HepG2 (cell line): ENCODE measurements around the gene TEX14. TPM values are rescaled to one million over a fixed set of nuclear protein-coding genes. Genes with fewer than 3 reads are reported as not detected.

Source experiments
- ATAC-seq: fragments of 200-7000 bp; cut with Tn5 transposase; 3 replicates; pipeline ENCODE4 v1.9.1; 2020; ENCODE audit warnings: mild to moderate bottlenecking, moderate library complexity
- BruUV-seq: library from RNA; stranded (reverse); fragments of 400-500 nt; replicated peaks from 2 replicates; lab custom pipeline; 2021; lab: Mats Ljungman, UMichigan
- CTCF ChIA-PET: fragments of 300-600 bp; formaldehyde crosslinking; extraction: SDS; loops from one replicate; lab custom pipeline; 2021; ENCODE audit warnings: low total read pairs, inconsistent platforms, low intra/inter-chr PET ratio; lab: Yijun Ruan, JAX
- POLR2A ChIA-PET: fragments of 350-600 bp; sonication (Branson Sonifier 250); formaldehyde crosslinking; loops from one replicate; lab custom pipeline; 2020; ENCODE audit warnings: antibody characterized with exemption, inconsistent platforms; lab: Yijun Ruan, JAX
- DNase-seq: peaks from one replicate; pipeline ENCODE4 v3.0.0-alpha.2; 2015; ENCODE audit warnings: low spot score
- FAIRE-seq: peaks from 3 replicates; lab custom pipeline; 2011; peaks lifted over from hg19 to GRCh38; lab: Jason Lieb, UNC
- H2AFZ ChIP-seq: one replicate; pipeline ENCODE4 v1.6.1; 2011; ENCODE audit warnings: low read length, inconsistent platforms
- H3K27ac ChIP-seq: fragments of 300-600 bp; 3 replicates; pipeline ENCODE4 v1.8.0; 2011; ENCODE audit warnings: mixed run types, mild to moderate bottlenecking, mixed read lengths, low read length, inconsistent platforms; ENCODE audit not compliant: insufficient read depth; ENCODE audit errors: extremely low read length
- H3K27me3 ChIP-seq, 2 experiments: fragments of 200-600 bp in 1 of 2; 2 replicates in 1 of 2; 3 replicates in 1 of 2; pipeline versions ENCODE4 v1.6.0 to v1.8.0; 2011; ENCODE audit warnings: low read length in 2 of 2, mild to moderate bottlenecking in 2 of 2, moderate library complexity in 2 of 2, inconsistent platforms in 1 of 2; ENCODE audit not compliant: insufficient read depth in 2 of 2, control insufficient read depth in 1 of 2
- H3K36me3 ChIP-seq, 2 experiments: fragments of 200-600 bp in 1 of 2; replicated peaks in 1 of 2; 2 replicates in 1 of 2; 3 replicates in 1 of 2; pipeline versions ENCODE4 v1.5.1 to v1.8.0; 2011; ENCODE audit warnings: low read length in 2 of 2, inconsistent platforms in 1 of 2; ENCODE audit not compliant: insufficient read depth in 2 of 2, control insufficient read depth in 1 of 2
- H3K4me1 ChIP-seq: 2 replicates; pipeline ENCODE4 v1.5.1; 2012; ENCODE audit warnings: low read length, inconsistent platforms; ENCODE audit not compliant: insufficient read depth
- H3K4me2 ChIP-seq: 2 replicates; pipeline ENCODE4 v1.6.0; 2011; ENCODE audit warnings: low read depth, low read length, inconsistent platforms
- H3K4me3 ChIP-seq, 3 experiments: fragments of 200-600 bp in 1 of 3; sonication (generic), shearing (Covaris generic) in 1 of 3; replicated peaks in 1 of 3; 2 replicates each; pipeline ENCODE4 v1.5.1; 2011 to 2016; ENCODE audit warnings: low read length in 3 of 3, inconsistent platforms in 2 of 3, low read depth in 2 of 3, mild to moderate bottlenecking in 2 of 3, control low read depth in 1 of 3, mixed read lengths in 1 of 3; ENCODE audit not compliant: insufficient read depth in 1 of 3
- H3K79me2 ChIP-seq: one replicate; pipeline ENCODE4 v1.6.1; 2011; ENCODE audit warnings: low read length, inconsistent platforms; ENCODE audit not compliant: insufficient read depth
- H3K9ac ChIP-seq: 2 replicates; pipeline ENCODE4 v1.6.0; 2011; ENCODE audit warnings: mild to moderate bottlenecking, low read depth, low read length, inconsistent platforms; ENCODE audit not compliant: insufficient read depth
- H3K9me3 ChIP-seq: 2 replicates; pipeline ENCODE4 v1.5.1; 2012; ENCODE audit warnings: mild to moderate bottlenecking, low read length
- H4K20me1 ChIP-seq: 2 replicates; pipeline ENCODE4 v1.6.0; 2011; ENCODE audit warnings: inconsistent platforms, mild to moderate bottlenecking, low read length, moderate library complexity; ENCODE audit not compliant: insufficient read depth
- AGO1 ChIP-seq: fragments of 200-400 bp; formaldehyde crosslinking; IDR thresholded peaks from 2 replicates; pipeline ENCODE4 v1.6.1; 2017; ENCODE audit warnings: mild to moderate bottlenecking, low read depth, low read length, moderate library complexity; ENCODE audit not compliant: poor library complexity, severe bottlenecking
- ATF7-NPFF ChIP-seq: sonication (generic); formaldehyde crosslinking; IDR thresholded peaks from 2 replicates; pipeline ENCODE4 v1.8.1; 2023; ENCODE audit warnings: mild to moderate bottlenecking, low read depth, missing genetic modification reagents, moderate library complexity
- NCOA5 ChIP-seq: sonication (generic); formaldehyde crosslinking; IDR thresholded peaks from 2 replicates; pipeline ENCODE4 v1.4.0; 2020; ENCODE audit warnings: missing genetic modification reagents
- NFKBIZ ChIP-seq: IDR thresholded peaks from 2 replicates; pipeline ENCODE4 v1.6.1; 2018; ENCODE audit warnings: missing genetic modification reagents, missing compliant biosample characterization
- PHF8 ChIP-seq: sonication (generic); formaldehyde crosslinking; IDR thresholded peaks from 2 replicates; pipeline ENCODE4 v1.5.0; 2020; ENCODE audit warnings: missing genetic modification reagents
- RCOR2 ChIP-seq: IDR thresholded peaks from 2 replicates; pipeline ENCODE4 v1.6.1; 2016; ENCODE audit warnings: missing biosample characterization, missing genetic modification reagents
- RXRB ChIP-seq: IDR thresholded peaks from 2 replicates; pipeline ENCODE4 v1.6.1; 2016; ENCODE audit warnings: borderline replicate concordance, missing genetic modification reagents, missing compliant biosample characterization
- SAP130 ChIP-seq: IDR thresholded peaks from 2 replicates; pipeline ENCODE4 v1.6.1; 2016; ENCODE audit warnings: low read depth
- SMAD1 ChIP-seq: sonication (generic); formaldehyde crosslinking; IDR thresholded peaks from 2 replicates; pipeline ENCODE4 v1.4.0; 2020; ENCODE audit warnings: missing genetic modification reagents, low read depth, mild to moderate bottlenecking, borderline replicate concordance
- YEATS2 ChIP-seq: sonication (generic); formaldehyde crosslinking; IDR thresholded peaks from 2 replicates; pipeline ENCODE4 v1.4.0; 2020; ENCODE audit warnings: missing genetic modification reagents, borderline replicate concordance
- ZBTB1 ChIP-seq: sonication (generic); formaldehyde crosslinking; IDR thresholded peaks from 2 replicates; pipeline ENCODE4 v1.4.0; 2020; ENCODE audit warnings: missing genetic modification reagents, borderline replicate concordance
- ZNF207 ChIP-seq: fragments of 450-650 bp; IDR thresholded peaks from 2 replicates; pipeline ENCODE4 v1.6.1; 2016; ENCODE audit warnings: antibody characterized with exemption, borderline replicate concordance
- ZNF280B ChIP-seq: sonication (generic); formaldehyde crosslinking; IDR thresholded peaks from 2 replicates; pipeline ENCODE4 v1.5.0; 2020; ENCODE audit warnings: missing genetic modification reagents, mild to moderate bottlenecking, borderline replicate concordance
- ZNF775 ChIP-seq: sonication (generic); formaldehyde crosslinking; IDR thresholded peaks from 2 replicates; pipeline ENCODE4 v1.4.0; 2020; ENCODE audit warnings: missing genetic modification reagents, mild to moderate bottlenecking, moderate library complexity, borderline replicate concordance
- ZNF777 ChIP-seq: sonication (generic); formaldehyde crosslinking; IDR thresholded peaks from 2 replicates; pipeline ENCODE4 v1.4.0; 2020; ENCODE audit warnings: missing genetic modification reagents
- WGBS: methylation state at CpG from one replicate; pipeline ENCODE4 v1.1.6; 2017; ENCODE audit warnings: low lambda C conversion rate; 5-methylcytosine and 5-hydroxymethylcytosine counted together
- in situ Hi-C: cut with HindIII; loops from 2 replicates; pipeline ENCODE4 v1.10.0; 2017; ENCODE audit warnings: low pct_unique_long_range_greater_than_20kb; ENCODE audit not compliant: extremely low pct_ligation_motif_present
- intact Hi-C: fragments of 100-400 bp; cut with micrococcal nuclease; formaldehyde crosslinking; loops from one replicate; pipeline ENCODE4 v1.10.0; 2022; ENCODE audit not compliant: unreplicated experiment
- polyA plus RNA-seq, 8 experiments: library from polyadenylated mRNA; depleted of rRNA in 3 of 8; stranded (reverse) in 7 of 8; unstranded in 1 of 8; fragments of >200 nt; fragmentation: Illumina TruSeq in 4 of 8; extraction: Trizol in 4 of 8; gene quantifications; 2 replicates each; pipeline versions ENCODE4 v1.2.1 to v1.2.3, GENCODE V29; 2011 to 2016; ENCODE audit warnings: low read depth in 4 of 8, missing spikeins in 1 of 8, mixed read lengths in 1 of 8; ENCODE audit not compliant: insufficient read depth in 1 of 8
- total RNA-seq, 5 experiments: library from RNA; depleted of rRNA; stranded (reverse); fragments of >200 nt; fragmentation: Illumina TruSeq; extraction: Trizol; gene quantifications; 2 replicates each; pipeline ENCODE4 v1.2.3, GENCODE V29; 2016; ENCODE audit warnings: low read depth in 1 of 5
- TF ChIP-seq, protein P1 (sequence below): IDR thresholded peaks from 2 replicates; pipeline ENCODE4 v1.6.1; 2016; ENCODE audit warnings: low read depth, control low read depth
- TF ChIP-seq, protein P2 (sequence below): sonication (generic); formaldehyde crosslinking; IDR thresholded peaks from 2 replicates; pipeline ENCODE4 v1.4.0; 2020; ENCODE audit warnings: mild to moderate bottlenecking, missing genetic modification reagents, borderline replicate concordance

The TEX14 gene
- total and polyA plus RNA-seq, 2 of the 13 experiments (the other 11 are each of a cell fraction or from before 2014, with no cell fraction given), result 0.04 to 0.07 TPM

DNA sequence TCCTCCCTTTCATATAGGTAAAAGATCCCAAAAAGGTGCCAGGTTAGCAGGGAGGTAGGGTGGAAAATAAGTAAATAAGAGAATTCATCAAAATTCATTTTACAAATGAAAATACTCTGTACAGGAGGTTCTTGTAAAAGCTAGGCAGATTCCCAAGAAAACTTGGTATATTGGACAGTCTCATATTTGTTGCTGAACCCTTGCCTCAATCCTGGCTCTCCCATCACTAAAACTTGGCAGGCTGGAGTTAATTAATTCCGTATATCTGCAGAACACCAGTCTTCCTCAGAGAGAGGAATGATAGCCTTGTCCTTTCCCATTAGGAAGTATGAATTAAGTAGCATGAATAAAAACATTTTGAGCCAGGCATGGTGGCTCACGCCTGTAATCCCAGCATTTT, 111.2 kb downstream of the TEX14 start:
- intact Hi-C loops, result no loop called here
- H3K4me1 ChIP-seq, result peaks cover 23% of the 10 kb centered on the region
- POLR2A ChIA-PET, result no interaction called here
- no peaks in the 10 kb centered on the region for H3K79me2 ChIP-seq
- H3K36me3 ChIP-seq, result no peaks in the 10 kb centered on the region
- DNase-seq (no peak), FAIRE-seq (no peak), ATAC-seq (no peak)
- H3K4me3 ChIP-seq, result no peak overlapping the region
- no peak overlapping the region for H3K27ac ChIP-seq
- no TSS peak for BruUV-seq
- CTCF ChIA-PET, result no interaction called here
- no peak overlapping the region for H3K4me2 ChIP-seq
- H4K20me1 ChIP-seq, result no peaks in the 10 kb centered on the region
- H3K9me3 ChIP-seq, result no peaks in the 10 kb centered on the region
- in situ Hi-C loops, result no loop called here
- TF ChIP-seq RCOR2 (CRISPR knock-in tag), result no peak
- TF ChIP-seq ZBTB1 (CRISPR knock-in tag), result no peak
- no peak for TF ChIP-seq NCOA5 (CRISPR knock-in tag)
- TF ChIP-seq SMAD1, result no peak
- no peak for TF ChIP-seq ZNF207
- no peak for TF ChIP-seq ATF7-NPFF
- TF ChIP-seq PHF8, result no peak
- TF ChIP-seq, protein P1, sequence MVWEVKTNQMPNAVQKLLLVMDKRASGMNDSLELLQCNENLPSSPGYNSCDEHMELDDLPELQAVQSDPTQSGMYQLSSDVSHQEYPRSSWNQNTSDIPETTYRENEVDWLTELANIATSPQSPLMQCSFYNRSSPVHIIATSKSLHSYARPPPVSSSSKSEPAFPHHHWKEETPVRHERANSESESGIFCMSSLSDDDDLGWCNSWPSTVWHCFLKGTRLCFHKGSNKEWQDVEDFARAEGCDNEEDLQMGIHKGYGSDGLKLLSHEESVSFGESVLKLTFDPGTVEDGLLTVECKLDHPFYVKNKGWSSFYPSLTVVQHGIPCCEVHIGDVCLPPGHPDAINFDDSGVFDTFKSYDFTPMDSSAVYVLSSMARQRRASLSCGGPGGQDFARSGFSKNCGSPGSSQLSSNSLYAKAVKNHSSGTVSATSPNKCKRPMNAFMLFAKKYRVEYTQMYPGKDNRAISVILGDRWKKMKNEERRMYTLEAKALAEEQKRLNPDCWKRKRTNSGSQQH (CRISPR knock-in tag), result no peak
- no peak for TF ChIP-seq RXRB
- TF ChIP-seq, protein P2, sequence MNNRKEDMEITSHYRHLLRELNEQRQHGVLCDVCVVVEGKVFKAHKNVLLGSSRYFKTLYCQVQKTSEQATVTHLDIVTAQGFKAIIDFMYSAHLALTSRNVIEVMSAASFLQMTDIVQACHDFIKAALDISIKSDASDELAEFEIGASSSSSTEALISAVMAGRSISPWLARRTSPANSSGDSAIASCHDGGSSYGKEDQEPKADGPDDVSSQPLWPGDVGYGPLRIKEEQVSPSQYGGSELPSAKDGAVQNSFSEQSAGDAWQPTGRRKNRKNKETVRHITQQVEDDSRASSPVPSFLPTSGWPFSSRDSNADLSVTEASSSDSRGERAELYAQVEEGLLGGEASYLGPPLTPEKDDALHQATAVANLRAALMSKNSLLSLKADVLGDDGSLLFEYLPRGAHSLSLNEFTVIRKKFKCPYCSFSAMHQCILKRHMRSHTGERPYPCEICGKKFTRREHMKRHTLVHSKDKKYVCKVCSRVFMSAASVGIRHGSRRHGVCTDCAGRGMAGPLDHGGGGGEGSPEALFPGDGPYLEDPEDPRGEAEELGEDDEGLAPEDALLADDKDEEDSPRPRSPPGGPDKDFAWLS, result no peak
- no peak for TF ChIP-seq ZNF280B (CRISPR knock-in tag)
- no peak for TF ChIP-seq YEATS2 (CRISPR knock-in tag)
- TF ChIP-seq ZNF775, result no peak
- TF ChIP-seq AGO1, result no peak
- no peak for TF ChIP-seq NFKBIZ (CRISPR knock-in tag)
- no peak for TF ChIP-seq ZNF777 (CRISPR knock-in tag)
- TF ChIP-seq SAP130 (CRISPR knock-in tag), result no peak
- TF ChIP-seq, all 625 proteins: peak for 0
- WGBS, result 44% methylated on average over 2 of the region's 2 CpGs
- Histone ChIP-seq H3K27me3 (peaks cover 0 to 2% of the 10 kb centered on the region in 2 experiments; a peak in 2 of 5 replicates), H2AFZ (no peak overlapping the region), H3K9ac (no peak overlapping the region)
